PC-9 (cell line): Measurements from ENCODE around the gene ATP7B.

Experiments
- EZH2 ChIP-seq: fragments of 200-600 bp; sonication (generic); IDR thresholded peaks from 2 replicates; pipeline ENCODE4 v1.8.0; 2017; ENCODE audit warnings: antibody characterized with exemption, low read depth
- TF ChIP-seq, protein P1 (sequence below): fragments of 200-600 bp; sonication (generic); conservative IDR thresholded peaks from 2 replicates; pipeline ENCODE4 v1.6.1; 2017; ENCODE audit warnings: mixed run types, antibody characterized with exemption, mild to moderate bottlenecking, moderate library complexity

DNA sequence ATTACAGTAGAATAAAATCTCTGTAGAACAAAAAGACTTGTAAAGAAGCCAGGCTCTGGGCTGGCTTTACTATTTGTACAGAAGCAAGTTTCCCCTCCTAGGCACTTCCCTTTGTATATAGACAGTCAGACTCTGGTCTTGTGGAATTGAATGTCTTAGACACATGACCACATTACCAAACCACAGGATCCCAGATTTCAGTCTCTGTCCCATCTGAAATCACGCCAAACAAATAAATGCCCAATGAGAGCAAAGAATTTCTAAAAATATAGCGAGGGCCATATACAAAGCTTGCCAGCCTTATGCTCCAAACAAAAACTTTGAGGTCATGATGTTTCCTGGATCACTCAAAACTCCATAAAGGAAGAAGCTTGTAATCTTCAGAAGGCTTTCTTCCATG, 125.6 kb downstream of the ATP7B start:
- TF ChIP-seq, protein P1, sequence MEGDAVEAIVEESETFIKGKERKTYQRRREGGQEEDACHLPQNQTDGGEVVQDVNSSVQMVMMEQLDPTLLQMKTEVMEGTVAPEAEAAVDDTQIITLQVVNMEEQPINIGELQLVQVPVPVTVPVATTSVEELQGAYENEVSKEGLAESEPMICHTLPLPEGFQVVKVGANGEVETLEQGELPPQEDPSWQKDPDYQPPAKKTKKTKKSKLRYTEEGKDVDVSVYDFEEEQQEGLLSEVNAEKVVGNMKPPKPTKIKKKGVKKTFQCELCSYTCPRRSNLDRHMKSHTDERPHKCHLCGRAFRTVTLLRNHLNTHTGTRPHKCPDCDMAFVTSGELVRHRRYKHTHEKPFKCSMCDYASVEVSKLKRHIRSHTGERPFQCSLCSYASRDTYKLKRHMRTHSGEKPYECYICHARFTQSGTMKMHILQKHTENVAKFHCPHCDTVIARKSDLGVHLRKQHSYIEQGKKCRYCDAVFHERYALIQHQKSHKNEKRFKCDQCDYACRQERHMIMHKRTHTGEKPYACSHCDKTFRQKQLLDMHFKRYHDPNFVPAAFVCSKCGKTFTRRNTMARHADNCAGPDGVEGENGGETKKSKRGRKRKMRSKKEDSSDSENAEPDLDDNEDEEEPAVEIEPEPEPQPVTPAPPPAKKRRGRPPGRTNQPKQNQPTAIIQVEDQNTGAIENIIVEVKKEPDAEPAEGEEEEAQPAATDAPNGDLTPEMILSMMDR: no peak
- TF ChIP-seq EZH2: no peak
